ENCODE measurements around the gene CACNA1S.

Gene CACNA1S

DNA sequence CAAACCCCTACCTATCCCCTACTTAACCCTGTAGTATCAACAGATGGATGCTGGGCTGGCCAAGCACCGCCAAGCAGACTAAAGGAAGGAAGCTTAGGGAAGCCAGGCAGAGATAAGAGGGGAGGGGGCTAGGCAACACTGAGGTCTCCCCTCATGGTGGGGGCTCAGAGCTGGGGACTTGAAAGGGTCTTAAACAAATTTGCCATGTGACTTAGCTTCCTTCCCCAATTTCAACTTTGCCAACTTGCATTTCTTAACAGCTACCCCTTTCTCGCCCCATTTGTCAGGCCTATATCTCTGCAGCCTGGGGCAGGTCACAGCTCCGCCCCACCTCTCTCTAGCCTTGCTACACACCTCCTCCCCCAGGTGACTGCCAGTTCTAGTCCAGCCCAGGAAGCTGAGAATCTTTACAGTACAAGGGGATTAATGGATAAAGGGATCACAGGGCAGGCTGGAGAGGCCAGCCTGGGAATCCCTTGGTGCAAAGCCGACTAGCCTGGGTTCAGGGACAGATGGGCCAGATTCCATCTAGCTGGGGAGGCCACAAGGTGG, 92.1 kb downstream of the CACNA1S start:
- H3K9me3 ChIP-seq: no peaks in the 10 kb centered on the region
- no peak for DNase-seq
- no peak overlapping the region for H3K4me3 ChIP-seq
- H3K27me3 ChIP-seq: peaks cover 0 to 39% of the 10 kb centered on the region in 2 donors
- H3K4me1 ChIP-seq: peaks cover 0 to 36% (median 27%) of the 10 kb centered on the region in 4 donors
- no peak overlapping the region for H3K27ac ChIP-seq
- intact Hi-C loops (cut with DNase I; ENCODE audit: low total_unique reads): no loop called here
- TF ChIP-seq, protein P1, sequence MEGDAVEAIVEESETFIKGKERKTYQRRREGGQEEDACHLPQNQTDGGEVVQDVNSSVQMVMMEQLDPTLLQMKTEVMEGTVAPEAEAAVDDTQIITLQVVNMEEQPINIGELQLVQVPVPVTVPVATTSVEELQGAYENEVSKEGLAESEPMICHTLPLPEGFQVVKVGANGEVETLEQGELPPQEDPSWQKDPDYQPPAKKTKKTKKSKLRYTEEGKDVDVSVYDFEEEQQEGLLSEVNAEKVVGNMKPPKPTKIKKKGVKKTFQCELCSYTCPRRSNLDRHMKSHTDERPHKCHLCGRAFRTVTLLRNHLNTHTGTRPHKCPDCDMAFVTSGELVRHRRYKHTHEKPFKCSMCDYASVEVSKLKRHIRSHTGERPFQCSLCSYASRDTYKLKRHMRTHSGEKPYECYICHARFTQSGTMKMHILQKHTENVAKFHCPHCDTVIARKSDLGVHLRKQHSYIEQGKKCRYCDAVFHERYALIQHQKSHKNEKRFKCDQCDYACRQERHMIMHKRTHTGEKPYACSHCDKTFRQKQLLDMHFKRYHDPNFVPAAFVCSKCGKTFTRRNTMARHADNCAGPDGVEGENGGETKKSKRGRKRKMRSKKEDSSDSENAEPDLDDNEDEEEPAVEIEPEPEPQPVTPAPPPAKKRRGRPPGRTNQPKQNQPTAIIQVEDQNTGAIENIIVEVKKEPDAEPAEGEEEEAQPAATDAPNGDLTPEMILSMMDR (IDR thresholded peaks at IDR 0.05): no peak
- H3K36me3 ChIP-seq: no peaks in the 10 kb centered on the region

DNA sequence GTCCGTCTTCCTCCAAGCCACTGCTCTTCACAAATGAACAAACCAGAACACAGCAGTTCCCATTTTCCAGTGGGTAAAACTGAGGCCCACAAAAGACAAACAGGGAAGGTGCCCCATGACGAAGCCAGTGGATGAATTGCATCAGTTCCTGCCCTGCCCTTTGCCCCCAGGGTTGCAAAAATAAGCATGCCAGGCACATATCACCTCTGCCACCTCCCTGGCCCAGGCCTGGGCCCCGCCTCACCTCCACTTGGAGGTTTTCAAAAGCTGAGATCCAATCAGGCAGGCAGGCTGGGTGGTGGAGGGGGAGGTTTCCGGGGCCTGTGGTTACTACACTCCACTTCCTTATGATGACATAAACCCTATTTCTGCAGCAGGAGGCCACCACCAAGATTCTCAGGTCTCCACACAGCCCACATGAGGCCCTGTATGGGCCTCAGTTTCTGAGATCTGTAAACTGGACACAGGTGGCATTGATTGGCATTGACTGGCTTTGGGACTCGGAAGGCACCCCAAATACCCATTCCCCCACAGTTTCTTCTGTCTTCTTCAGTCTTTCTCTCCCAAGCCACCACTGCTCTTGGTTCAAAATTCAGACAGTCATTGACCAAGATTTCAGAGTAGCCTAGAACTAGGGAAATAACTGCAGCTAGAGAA, 92.8 kb downstream of the CACNA1S start:
- H3K27me3 ChIP-seq: peaks cover 0 to 41% of the 10 kb centered on the region in 2 donors
- TF ChIP-seq, protein P1 (IDR thresholded peaks at IDR 0.05): no peak
- H3K4me1 ChIP-seq: peaks cover 0 to 38% (median 27%) of the 10 kb centered on the region in 4 donors
- H3K36me3 ChIP-seq: no peaks in the 10 kb centered on the region
- no peak overlapping the region for H3K4me3 ChIP-seq
- intact Hi-C loops (cut with DNase I; ENCODE audit: low total_unique reads): no loop called here
- no peaks in the 10 kb centered on the region for H3K9me3 ChIP-seq
- peak in 1 of 2 donors; percentile 54 for DNase-seq
- no peak overlapping the region for H3K27ac ChIP-seq

DNA sequence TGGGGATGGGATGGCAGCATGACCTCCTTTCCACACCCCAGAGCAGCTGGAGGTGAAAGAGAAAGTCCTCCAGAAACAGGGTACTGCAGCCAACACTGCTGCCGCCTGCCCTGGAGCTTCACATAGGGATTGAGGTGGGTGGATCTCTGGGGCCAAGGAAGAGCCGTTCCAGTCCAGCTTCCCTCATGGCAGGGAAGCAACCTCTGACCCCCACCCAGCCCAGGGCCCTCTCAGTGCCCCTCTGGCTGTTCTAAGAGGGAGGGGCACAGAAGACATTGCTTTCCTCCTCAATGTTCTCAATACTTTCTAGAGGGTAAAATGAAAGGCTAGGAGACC, 94.4 kb downstream of the CACNA1S start:
- no peak overlapping the region for H3K4me3 ChIP-seq
- peaks cover 0 to 48% of the 10 kb centered on the region in 2 donors for H3K27me3 ChIP-seq
- no peaks in the 10 kb centered on the region for H3K36me3 ChIP-seq
- intact Hi-C loops (cut with DNase I; ENCODE audit: low total_unique reads): no loop called here
- no peak for DNase-seq
- peaks cover 0 to 42% (median 25%) of the 10 kb centered on the region in 4 donors for H3K4me1 ChIP-seq
- H3K27ac ChIP-seq: no peak overlapping the region
- no peaks in the 10 kb centered on the region for H3K9me3 ChIP-seq
- TF ChIP-seq, protein P1 (IDR thresholded peaks at IDR 0.05): no peak

DNA sequence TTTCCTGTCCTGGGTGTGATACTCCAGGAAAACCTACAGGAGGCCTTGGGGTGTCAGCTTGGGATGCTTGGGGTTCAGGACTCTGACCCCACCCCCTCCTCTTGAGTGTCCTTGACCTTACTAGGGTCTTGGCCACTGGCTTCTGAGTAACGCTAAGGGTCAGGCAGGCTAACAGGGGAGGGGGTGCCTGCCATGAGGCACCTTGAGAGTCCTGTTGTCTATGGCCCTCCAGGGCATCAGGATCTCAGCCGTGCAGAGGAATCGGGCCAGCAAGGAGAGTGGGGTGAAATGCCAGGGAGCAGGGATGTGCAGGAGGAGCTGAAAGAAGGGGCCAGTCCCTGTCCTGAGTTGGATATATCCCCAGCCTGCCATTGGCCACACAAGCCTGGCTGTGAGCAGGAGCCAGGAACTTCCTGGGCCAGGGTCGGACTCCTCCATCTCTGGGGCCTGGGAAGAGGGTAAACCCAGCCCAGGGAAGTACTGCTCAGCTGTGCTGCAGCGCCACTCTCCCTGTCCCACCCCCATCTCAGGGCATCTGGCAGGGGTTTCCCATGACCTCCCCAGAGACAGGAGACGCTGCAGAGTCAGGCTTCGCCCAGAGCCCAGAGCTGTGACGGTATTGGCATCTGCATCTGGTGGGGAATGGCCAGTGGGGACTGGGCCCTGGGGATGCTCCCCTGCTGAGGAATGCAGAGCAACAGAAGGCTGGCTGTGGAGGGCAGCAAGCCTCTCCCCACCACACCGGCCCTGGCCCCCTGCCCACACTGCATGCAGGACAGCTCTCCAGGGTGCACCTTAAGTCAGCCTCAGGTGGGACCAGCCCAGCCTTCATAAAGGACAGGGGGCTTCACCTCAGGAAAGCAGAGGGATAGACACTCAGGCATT, 95.0 kb downstream of the CACNA1S start:
- Histone ChIP-seq H3K36me3 (no peaks in the 10 kb centered on the region), H3K27me3 (peaks cover 0 to 46% of the 10 kb centered on the region in 2 donors), H3K9me3 (no peaks in the 10 kb centered on the region), H3K4me3 (no peak overlapping the region), H3K4me1 (peaks cover 0 to 37% (median 22%) of the 10 kb centered on the region in 4 donors), H3K27ac (no peak overlapping the region)
- intact Hi-C loops (cut with DNase I; ENCODE audit: low total_unique reads): no loop called here
- DNase-seq: no peak
- TF ChIP-seq, protein P1 (IDR thresholded peaks at IDR 0.05): no peak

DNA sequence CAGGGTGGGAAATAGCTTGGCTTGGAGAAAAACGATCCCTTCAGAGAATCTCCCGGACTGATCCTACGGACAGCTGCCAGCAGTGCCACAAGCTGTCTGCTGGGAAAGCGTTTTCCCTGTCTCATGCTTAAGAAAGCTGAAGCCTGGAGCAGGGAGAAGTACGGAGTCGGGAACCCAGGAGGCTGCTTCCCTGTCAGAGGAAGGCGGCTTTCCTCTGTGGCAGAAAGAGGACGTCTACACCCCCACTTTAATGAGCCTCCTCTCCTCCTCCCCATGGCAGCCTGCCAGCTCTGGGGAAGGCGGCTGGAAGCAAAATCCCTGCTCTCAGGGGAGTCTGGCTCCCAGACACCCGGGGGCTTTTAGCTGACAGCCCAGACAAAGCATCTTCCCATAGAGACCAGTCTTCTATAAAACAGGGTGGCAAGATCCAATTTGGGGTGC, 96.0 kb downstream of the CACNA1S start:
- Histone ChIP-seq H3K27ac (no peak overlapping the region), H3K9me3 (no peaks in the 10 kb centered on the region), H3K4me1 (peaks cover 0 to 34% (median 22%) of the 10 kb centered on the region in 4 donors), H3K4me3 (no peak overlapping the region), H3K36me3 (no peaks in the 10 kb centered on the region), H3K27me3 (peaks cover 0 to 43% of the 10 kb centered on the region in 2 donors)
- TF ChIP-seq, protein P1 (IDR thresholded peaks at IDR 0.05): no peak
- intact Hi-C loops (cut with DNase I; ENCODE audit: low total_unique reads): no loop called here
- no peak for DNase-seq
